HepG2 (cell line): ENCODE results near the gene ZDHHC3. TPM values are rescaled to one million over a fixed set of nuclear protein-coding genes. Genes with fewer than 3 reads are reported as not detected.

Source experiments
- CENPT ChIP-seq: sonication (generic); formaldehyde crosslinking; IDR thresholded peaks from 2 replicates; pipeline ENCODE4 v1.8.0; 2022; ENCODE audit warnings: low read depth, mild to moderate bottlenecking, moderate library complexity, missing genetic modification reagents
- FOSL2 ChIP-seq: sonication (generic); formaldehyde crosslinking; IDR thresholded peaks from 2 replicates; pipeline ENCODE4 v1.4.0; 2020; ENCODE audit warnings: missing genetic modification reagents
- NFE2 ChIP-seq: sonication (generic); formaldehyde crosslinking; IDR thresholded peaks from 2 replicates; pipeline ENCODE4 v1.4.0; 2020; ENCODE audit warnings: missing genetic modification reagents
- NR2F2 ChIP-seq: IDR thresholded peaks from 2 replicates; pipeline ENCODE4 v1.6.1; 2012; ENCODE audit warnings: low read depth, inconsistent platforms, borderline replicate concordance
- RFX1 ChIP-seq: fragments of 450-650 bp; IDR thresholded peaks from 2 replicates; pipeline ENCODE4 v1.6.1; 2017
- RXRB ChIP-seq: IDR thresholded peaks from 2 replicates; pipeline ENCODE4 v1.6.1; 2016; ENCODE audit warnings: borderline replicate concordance, missing genetic modification reagents, missing compliant biosample characterization
- ZFX ChIP-seq: sonication (generic); formaldehyde crosslinking; IDR thresholded peaks from 2 replicates; pipeline ENCODE4 v1.4.0; 2020; ENCODE audit warnings: mild to moderate bottlenecking, low read depth, missing genetic modification reagents, moderate library complexity
- ZNF224 ChIP-seq: sonication (generic); formaldehyde crosslinking; IDR thresholded peaks from 2 replicates; pipeline ENCODE4 v1.5.0; 2020; ENCODE audit warnings: mild to moderate bottlenecking, missing genetic modification reagents
- ZNF256 ChIP-seq: sonication (generic); formaldehyde crosslinking; conservative IDR thresholded peaks from 2 replicates; pipeline ENCODE4 v1.4.0; 2020; ENCODE audit warnings: missing genetic modification reagents
- ZNF354B ChIP-seq: sonication (generic); formaldehyde crosslinking; IDR thresholded peaks from 2 replicates; pipeline ENCODE4 v1.8.0; 2022; ENCODE audit warnings: mild to moderate bottlenecking, missing genetic modification reagents
- ZNF432 ChIP-seq: sonication (generic); formaldehyde crosslinking; IDR thresholded peaks from 2 replicates; pipeline ENCODE4 v1.5.0; 2020; ENCODE audit warnings: missing genetic modification reagents, mild to moderate bottlenecking, borderline replicate concordance
- ZNF746 ChIP-seq: sonication (generic); formaldehyde crosslinking; IDR thresholded peaks from 2 replicates; pipeline ENCODE4 v1.8.0; 2022; ENCODE audit warnings: mild to moderate bottlenecking, missing genetic modification reagents
- ZNF749 ChIP-seq: sonication (generic); formaldehyde crosslinking; IDR thresholded peaks from 2 replicates; pipeline ENCODE4 v1.8.0; 2022; ENCODE audit warnings: mild to moderate bottlenecking, missing genetic modification reagents, moderate library complexity, borderline replicate concordance
- ZNF781 ChIP-seq: sonication (generic); formaldehyde crosslinking; IDR thresholded peaks from 2 replicates; pipeline ENCODE4 v1.5.1; 2020; ENCODE audit warnings: borderline replicate concordance, mild to moderate bottlenecking, missing genetic modification reagents; ENCODE audit errors: not compliant biosample characterization
- polyA plus RNA-seq, 8 experiments: library from polyadenylated mRNA; depleted of rRNA in 3 of 8; stranded (reverse) in 7 of 8; unstranded in 1 of 8; fragments of >200 nt; fragmentation: Illumina TruSeq in 4 of 8; extraction: Trizol in 4 of 8; gene quantifications; 2 replicates each; pipeline versions ENCODE4 v1.2.1 to v1.2.3, GENCODE V29; 2011 to 2016; ENCODE audit warnings: low read depth in 4 of 8, missing spikeins in 1 of 8, mixed read lengths in 1 of 8; ENCODE audit not compliant: insufficient read depth in 1 of 8
- total RNA-seq, 5 experiments: library from RNA; depleted of rRNA; stranded (reverse); fragments of >200 nt; fragmentation: Illumina TruSeq; extraction: Trizol; gene quantifications; 2 replicates each; pipeline ENCODE4 v1.2.3, GENCODE V29; 2016; ENCODE audit warnings: low read depth in 1 of 5
- TF ChIP-seq, protein P1 (sequence below): sonication (generic); formaldehyde crosslinking; IDR thresholded peaks from 2 replicates; pipeline ENCODE4 v1.5.0; 2020; ENCODE audit warnings: mild to moderate bottlenecking, missing genetic modification reagents, borderline replicate concordance
- TF ChIP-seq, protein P2 (sequence below): IDR thresholded peaks from 2 replicates; pipeline ENCODE4 v1.6.1; 2012; ENCODE audit warnings: low read depth, low read length, improper control_type of control experiment
- TF ChIP-seq, protein P3 (sequence below): sonication (generic); formaldehyde crosslinking; IDR thresholded peaks from 2 replicates; pipeline ENCODE4 v1.4.0; 2020; ENCODE audit warnings: missing genetic modification reagents, mild to moderate bottlenecking, borderline replicate concordance
- TF ChIP-seq, protein P4 (sequence below): fragments of 450-650 bp; IDR thresholded peaks from 2 replicates; pipeline ENCODE4 v1.6.1; 2016

The ZDHHC3 gene
- total and polyA plus RNA-seq, 2 of the 13 experiments (the other 11 are each of a cell fraction or from before 2014, with no cell fraction given), result 44.1 to 65.7 TPM

DNA sequence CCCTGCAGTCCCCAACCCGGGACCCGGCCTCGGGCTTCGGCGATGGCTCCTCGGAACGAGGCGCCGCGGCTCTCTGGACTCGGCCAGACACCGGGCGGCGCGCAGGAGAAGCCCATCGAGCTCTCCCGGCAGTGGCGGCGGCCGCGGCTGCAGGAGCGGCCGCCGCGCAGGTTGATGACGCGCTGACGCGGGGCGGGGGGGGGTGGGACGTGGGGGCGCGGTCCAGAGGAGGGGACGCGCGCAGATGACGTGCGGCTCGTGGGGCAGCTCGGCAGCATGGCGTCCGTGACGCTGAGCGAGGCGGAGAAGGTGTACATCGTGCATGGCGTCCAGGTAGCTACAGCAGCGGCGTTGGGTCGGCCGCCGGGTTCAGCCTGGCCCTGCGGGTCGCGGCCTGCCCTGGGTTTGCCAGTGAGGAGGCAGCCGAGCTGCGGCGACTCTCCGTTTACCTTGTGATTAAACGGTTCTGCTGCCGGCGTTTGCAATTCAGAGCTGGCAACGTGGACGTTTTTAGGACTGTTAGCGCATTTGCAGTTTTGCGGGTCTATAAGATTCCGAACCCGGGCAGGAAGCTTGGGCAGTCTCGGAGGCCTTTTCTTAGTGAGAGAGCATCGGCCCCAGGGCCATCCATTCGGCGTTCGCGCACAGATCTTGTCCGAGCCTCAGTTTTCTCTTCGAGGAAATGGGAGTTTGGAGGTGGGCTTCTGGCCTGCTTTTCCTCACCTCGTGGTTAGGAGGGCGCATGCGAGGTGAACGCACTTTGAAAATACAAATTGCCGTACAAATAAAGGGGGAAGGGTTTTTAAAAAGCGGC, at the start of gene ZDHHC3, which contains the start of gene EXOSC7 (continued):
- TF ChIP-seq ZNF256 (CRISPR knock-in tag), result no peak
- TF ChIP-seq RFX1, result no peak
- no peak for TF ChIP-seq ZNF749
- TF ChIP-seq, protein P1, sequence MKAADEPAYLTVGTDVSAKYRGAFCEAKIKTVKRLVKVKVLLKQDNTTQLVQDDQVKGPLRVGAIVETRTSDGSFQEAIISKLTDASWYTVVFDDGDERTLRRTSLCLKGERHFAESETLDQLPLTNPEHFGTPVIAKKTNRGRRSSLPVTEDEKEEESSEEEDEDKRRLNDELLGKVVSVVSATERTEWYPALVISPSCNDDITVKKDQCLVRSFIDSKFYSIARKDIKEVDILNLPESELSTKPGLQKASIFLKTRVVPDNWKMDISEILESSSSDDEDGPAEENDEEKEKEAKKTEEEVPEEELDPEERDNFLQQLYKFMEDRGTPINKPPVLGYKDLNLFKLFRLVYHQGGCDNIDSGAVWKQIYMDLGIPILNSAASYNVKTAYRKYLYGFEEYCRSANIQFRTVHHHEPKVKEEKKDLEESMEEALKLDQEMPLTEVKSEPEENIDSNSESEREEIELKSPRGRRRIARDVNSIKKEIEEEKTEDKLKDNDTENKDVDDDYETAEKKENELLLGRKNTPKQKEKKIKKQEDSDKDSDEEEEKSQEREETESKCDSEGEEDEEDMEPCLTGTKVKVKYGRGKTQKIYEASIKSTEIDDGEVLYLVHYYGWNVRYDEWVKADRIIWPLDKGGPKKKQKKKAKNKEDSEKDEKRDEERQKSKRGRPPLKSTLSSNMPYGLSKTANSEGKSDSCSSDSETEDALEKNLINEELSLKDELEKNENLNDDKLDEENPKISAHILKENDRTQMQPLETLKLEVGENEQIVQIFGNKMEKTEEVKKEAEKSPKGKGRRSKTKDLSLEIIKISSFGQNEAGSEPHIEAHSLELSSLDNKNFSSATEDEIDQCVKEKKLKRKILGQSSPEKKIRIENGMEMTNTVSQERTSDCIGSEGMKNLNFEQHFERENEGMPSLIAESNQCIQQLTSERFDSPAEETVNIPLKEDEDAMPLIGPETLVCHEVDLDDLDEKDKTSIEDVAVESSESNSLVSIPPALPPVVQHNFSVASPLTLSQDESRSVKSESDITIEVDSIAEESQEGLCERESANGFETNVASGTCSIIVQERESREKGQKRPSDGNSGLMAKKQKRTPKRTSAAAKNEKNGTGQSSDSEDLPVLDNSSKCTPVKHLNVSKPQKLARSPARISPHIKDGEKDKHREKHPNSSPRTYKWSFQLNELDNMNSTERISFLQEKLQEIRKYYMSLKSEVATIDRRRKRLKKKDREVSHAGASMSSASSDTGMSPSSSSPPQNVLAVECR (CRISPR knock-in tag), result peak; percentile 93
- TF ChIP-seq, protein P2, sequence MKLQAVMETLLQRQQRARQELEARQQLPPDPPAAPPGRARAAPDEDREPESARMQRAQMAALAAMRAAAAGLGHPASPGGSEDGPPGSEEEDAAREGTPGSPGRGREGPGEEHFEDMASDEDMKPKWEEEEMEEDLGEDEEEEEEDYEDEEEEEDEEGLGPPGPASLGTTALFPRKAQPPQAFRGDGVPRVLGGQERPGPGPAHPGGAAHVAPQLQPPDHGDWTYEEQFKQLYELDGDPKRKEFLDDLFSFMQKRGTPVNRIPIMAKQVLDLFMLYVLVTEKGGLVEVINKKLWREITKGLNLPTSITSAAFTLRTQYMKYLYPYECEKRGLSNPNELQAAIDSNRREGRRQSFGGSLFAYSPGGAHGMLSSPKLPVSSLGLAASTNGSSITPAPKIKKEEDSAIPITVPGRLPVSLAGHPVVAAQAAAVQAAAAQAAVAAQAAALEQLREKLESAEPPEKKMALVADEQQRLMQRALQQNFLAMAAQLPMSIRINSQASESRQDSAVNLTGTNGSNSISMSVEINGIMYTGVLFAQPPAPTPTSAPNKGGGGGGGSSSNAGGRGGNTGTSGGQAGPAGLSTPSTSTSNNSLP, result no peak
- TF ChIP-seq ZNF781 (CRISPR knock-in tag), result no peak
- no peak for TF ChIP-seq ZNF746 (CRISPR knock-in tag)
- TF ChIP-seq FOSL2 (CRISPR knock-in tag), result peak; percentile 58; the same call in 1 of the 2 replicates
- TF ChIP-seq ZNF432, result no peak
- TF ChIP-seq NR2F2, result no peak
- TF ChIP-seq ZNF224, result no peak; the same call in 1 of the 2 replicates
- peak; percentile 74 for TF ChIP-seq ZFX (CRISPR knock-in tag)
- TF ChIP-seq RXRB (CRISPR knock-in tag), result no peak; the same call in 1 of the 2 replicates
- TF ChIP-seq, protein P3, sequence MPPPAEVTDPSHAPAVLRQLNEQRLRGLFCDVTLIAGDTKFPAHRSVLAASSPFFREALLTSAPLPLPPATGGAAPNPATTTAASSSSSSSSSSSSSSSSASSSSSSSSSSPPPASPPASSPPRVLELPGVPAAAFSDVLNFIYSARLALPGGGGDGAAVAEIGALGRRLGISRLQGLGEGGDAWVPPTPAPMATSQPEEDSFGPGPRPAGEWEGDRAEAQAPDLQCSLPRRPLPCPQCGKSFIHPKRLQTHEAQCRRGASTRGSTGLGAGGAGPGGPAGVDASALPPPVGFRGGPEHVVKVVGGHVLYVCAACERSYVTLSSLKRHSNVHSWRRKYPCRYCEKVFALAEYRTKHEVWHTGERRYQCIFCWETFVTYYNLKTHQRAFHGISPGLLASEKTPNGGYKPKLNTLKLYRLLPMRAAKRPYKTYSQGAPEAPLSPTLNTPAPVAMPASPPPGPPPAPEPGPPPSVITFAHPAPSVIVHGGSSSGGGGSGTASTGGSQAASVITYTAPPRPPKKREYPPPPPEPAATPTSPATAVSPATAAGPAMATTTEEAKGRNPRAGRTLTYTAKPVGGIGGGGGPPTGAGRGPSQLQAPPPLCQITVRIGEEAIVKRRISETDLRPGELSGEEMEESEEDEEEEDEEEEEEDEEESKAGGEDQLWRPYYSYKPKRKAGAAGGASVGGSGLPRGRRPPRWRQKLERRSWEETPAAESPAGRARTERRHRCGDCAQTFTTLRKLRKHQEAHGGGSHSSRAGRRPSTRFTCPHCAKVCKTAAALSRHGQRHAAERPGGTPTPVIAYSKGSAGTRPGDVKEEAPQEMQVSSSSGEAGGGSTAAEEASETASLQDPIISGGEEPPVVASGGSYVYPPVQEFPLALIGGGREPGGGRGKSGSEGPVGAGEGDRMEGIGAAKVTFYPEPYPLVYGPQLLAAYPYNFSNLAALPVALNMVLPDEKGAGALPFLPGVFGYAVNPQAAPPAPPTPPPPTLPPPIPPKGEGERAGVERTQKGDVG (CRISPR knock-in tag), result peak; percentile 43; the same call in 1 of the 2 replicates
- TF ChIP-seq, protein P4, sequence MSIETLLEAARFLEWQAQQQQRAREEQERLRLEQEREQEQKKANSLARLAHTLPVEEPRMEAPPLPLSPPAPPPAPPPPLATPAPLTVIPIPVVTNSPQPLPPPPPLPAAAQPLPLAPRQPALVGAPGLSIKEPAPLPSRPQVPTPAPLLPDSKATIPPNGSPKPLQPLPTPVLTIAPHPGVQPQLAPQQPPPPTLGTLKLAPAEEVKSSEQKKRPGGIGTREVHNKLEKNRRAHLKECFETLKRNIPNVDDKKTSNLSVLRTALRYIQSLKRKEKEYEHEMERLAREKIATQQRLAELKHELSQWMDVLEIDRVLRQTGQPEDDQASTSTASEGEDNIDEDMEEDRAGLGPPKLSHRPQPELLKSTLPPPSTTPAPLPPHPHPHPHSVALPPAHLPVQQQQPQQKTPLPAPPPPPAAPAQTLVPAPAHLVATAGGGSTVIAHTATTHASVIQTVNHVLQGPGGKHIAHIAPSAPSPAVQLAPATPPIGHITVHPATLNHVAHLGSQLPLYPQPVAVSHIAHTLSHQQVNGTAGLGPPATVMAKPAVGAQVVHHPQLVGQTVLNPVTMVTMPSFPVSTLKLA, result peak; percentile 50
- no peak for TF ChIP-seq ZNF354B
- TF ChIP-seq NFE2 (CRISPR knock-in tag), result no peak
- TF ChIP-seq CENPT (CRISPR knock-in tag), result no peak
